SW 1271 (cell line): ENCODE data around the gene CCDC91.
"Not testable (repeated sequence)": the region's sequence is repeated elsewhere in the genome, so short reads cannot be mapped to it uniquely, and the experiment has no call there.

Experiments used
- DNase-seq, 2 experiments: peaks; one replicate each; lab custom pipeline; 2025; lab: John Stamatoyannopoulos, UW

Gene CCDC91

DNA sequence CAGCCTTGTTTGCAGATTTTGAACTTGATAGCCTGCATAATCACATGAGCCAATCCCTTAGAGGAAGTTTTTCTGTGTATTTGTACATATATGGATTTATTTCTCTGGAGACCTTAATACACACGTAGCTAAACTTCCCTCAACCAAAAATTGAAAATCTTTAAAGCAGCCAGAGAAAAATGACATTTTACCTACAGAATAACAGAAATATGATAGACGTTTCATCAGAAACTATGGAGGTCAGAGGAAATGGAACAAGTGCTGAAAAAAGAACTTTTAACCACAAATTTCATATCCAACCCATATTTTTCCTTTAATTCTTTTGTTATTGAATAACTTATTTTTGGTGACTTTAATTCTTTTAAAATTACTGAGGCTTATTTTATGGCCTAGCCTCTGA, 177.7 kb downstream of the CCDC91 start:
- DNase-seq: no peak

DNA sequence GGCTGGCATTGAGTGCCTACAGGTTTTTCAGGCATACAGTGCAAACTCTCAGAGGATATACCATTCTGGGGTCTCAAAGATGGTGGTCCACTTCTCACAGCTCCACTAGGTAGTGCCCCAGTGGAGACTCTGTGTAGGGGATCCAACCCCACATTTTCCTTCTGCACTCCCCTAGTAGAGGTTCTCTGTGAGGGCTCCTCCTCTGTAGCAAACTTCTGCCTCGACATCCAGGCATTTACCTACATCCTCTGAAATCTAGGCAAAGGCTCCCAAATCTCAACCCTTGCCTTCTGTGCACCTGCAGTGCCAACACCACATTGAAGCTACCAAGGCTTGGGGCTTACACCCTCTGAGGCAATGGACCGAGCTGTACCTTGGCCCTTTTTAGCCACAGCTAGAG, 179.2 kb downstream of the CCDC91 start:
- DNase-seq: no peak

DNA sequence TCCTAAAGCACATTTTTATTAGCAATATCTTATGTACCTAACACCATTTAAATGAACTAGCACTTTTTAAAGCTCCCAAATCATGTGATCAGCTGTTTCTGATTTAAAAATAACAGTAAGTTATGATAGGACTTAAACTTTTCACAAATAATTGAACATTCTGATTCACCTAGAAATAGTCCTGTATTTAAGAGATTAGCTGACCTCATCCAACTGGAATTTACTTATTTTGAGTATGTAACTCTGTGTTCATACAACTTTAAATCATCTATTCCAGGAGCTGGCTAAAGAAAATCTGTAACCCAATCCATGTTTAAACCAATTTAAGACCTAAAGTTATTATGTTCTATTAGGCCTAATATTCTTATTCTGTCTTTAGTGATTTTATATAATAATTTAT, 184.3 kb downstream of the CCDC91 start:
- no peak for DNase-seq

DNA sequence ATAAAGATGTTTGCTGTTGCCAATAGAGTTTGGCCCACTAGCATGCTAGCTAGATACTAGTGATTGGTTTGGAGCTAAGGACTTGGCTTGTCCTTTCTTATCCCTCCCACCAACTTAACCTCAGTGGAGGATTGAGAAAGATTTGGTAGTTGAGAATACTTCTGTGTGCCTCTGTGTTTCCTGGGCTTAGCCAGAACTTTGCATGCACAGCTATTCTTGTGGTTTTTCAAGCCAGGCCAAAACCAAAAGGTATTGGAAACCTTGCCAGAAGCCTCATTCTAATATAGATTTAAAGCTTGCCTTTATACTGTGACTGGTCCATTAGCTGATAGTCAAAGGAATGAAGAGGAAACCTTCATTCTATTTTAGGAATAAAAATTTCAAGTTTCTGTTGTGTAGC, 188.5 kb downstream of the CCDC91 start:
- DNase-seq: no peak

DNA sequence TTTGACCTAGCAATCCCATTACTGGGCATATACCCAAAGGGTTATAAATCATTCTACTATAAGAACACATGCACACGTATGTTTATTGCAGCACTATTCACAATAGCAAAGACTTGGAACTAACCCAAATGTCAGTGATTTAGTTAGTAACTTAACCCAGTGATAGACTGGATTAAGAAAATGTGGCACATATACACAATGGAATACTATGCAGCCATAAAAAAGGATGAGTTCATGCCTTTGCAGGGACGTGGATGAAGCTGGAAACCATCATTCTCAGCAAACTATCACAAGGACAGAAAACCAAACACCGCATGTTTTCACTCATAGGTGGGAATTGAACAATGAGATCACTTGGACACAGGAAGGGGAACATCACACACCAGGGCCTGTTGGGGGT, 189.5 kb downstream of the CCDC91 start:
- DNase-seq: not testable (repeated sequence)

DNA sequence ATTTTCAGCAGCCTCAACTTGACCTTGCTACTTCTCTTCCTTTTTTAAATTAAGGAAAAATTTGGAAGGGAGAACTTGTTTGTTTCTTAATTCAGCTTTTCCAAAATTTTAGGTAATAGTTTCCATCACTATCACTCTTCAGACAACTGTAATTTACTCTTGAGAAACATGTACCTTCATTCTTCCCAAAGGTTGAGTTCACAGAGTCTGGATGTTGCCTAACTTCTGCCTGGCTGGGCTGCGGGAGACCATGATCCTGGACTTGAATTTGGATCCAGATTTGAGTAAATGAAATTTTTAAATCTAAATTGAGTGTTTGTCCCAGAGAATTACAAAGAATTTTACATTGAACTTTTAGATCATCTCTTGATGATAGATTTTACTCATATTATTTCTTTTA, 193.1 kb downstream of the CCDC91 start:
- no peak for DNase-seq

DNA sequence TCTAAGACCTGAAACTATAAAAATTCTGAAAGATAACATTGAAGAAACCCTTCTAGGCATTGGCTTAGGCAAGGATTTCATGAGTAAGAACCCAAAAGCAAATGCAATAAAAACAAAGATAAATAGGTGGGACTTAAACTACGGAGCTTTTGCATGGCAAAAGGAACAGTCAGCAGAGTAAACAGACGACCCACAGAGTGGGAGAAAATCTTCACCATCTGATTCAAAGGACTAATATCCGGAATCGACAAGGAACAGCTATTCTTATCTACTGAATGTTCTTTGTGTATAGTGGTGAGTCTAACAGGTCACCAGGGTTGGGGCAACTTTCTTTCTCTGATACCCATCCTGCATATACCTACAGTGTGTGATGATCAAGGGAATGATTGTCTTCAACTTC, 198.6 kb downstream of the CCDC91 start:
- no peak for DNase-seq

DNA sequence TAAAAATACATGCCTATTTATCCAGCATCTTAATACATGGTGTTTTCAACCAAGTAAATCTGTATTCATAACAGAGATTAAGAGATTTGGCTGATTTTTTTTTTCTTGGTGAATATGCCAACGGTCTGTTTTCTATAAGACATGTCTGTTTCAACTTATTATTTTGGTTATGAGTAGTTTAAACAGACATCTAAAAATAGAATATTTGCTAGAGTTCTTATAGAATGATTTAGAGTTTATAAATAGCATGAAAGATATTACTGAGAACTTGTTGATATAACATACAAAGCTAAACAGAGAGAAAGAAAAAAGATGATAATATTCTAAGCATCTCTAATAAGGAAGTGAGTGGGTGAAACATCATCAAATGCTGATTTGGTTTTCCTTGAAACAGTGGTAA, 199.9 kb downstream of the CCDC91 start:
- DNase-seq: no peak

DNA sequence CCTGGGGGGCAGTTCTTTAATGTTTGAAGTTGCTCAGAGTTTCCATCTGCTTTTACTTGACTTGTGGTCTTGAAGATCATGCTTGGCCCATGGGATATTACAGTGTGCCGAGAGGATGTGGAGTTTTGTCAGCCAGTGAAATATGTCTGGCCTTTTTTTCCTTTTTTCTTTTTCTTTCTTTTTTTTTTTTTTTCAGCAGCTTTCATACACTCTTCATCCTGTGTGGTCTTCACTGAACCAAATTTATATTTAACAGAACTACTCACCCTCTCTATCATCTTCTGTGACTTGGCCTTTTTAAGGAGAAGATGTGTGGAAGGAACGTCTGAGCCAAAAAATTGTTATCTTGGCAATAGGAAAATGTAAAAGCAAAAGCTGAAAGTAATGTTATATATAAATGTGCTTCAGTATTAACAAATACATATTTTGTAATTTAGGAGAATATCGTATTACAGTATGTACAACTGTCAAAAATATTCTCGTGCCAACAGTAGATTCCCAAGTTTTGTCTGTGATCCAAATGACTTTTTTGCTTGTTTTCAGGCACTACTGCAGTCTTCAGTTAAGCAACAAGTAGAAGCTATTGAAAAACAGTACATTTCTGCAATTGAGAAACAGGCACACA, 200.6 kb downstream of the CCDC91 start:
- DNase-seq: no peak

DNA sequence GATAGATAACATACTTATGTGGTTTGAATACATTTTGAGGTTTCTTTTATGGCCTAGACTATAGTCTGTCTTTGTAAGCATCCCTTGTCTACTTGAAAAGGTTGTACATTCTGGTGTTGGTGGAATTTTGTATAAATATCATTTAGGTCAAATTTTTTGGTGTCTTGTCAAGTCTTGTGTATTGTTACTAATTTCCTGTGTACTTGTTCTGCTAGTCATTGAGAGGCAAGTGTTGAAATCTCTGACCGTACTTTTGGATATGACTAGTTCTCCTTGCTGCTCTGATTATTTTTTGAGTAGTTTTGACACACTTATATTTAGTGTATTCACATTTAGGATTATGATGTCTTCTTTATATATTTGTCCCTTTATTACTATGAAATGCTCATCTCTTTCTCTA, 219.6 kb downstream of the CCDC91 start:
- no peak for DNase-seq

DNA sequence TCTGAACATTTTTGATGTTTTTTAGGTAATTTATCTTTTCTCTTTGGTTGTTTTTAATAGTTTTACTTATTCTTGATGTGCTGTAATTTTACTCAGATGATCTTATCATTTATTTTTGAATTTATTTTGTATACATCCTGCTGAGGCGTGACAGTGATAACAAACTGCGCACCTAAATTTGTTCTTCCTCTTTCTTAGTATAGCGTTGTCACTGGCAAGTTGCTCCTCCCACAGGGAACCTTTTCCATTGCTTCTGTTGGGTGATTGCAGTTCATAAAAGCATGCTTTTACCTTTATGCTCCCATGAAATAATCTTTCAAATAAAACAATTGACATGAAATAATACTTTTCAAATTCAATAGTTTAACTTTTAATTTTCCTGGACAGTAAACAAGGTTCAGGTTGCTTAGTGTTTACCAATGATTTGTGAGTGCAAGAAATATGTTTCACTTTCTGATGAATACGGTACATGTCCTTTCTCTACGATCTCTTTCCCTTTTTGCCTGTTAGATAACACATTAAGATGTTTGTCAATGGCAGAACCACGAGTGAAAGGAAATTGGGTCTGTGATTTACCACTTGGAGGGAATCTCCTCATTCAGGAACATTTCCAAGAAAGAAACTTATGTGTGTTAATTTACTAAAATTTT, 223.3 kb downstream of the CCDC91 start:
- no peak for DNase-seq

DNA sequence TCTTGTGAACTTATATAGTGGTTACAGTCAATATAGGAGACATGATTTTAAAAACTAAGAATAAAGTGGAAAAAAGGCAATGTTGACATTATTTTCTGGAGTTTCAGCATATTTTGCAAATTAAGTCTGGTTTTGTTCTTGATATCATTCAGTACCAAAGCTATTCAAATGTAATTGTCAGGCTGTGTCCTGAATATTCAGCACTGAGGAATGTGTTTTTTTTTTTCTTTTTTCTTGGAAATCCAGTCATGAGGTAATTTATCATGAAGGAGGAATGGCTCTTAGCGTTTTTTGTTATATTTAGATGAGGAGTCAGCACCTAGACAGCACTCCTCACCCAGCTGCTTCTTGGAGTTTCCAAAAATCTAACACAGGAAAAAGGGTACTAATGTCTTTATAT, 225.5 kb downstream of the CCDC91 start:
- peak in 1 of 2 experiments; percentile 9 for DNase-seq

DNA sequence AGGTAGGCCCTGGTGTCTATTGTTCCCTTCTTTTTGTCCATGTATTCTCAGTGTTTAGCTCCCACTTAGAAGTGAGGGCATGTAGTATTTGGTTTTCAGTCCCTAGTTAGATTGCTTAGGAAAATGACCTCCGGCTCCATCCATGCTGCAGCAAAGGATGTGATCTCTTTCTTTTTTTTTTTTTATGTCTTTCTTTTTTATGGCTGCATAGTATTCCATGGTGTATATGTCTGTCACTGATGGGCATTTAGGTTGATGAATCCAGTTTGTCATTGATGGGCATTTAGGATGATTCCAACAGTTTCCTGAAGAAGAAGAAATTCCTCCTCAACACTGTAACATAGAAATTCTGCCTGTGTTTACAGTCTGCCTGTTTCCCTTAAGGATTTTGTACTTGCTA, 231.1 kb downstream of the CCDC91 start:
- no peak for DNase-seq

DNA sequence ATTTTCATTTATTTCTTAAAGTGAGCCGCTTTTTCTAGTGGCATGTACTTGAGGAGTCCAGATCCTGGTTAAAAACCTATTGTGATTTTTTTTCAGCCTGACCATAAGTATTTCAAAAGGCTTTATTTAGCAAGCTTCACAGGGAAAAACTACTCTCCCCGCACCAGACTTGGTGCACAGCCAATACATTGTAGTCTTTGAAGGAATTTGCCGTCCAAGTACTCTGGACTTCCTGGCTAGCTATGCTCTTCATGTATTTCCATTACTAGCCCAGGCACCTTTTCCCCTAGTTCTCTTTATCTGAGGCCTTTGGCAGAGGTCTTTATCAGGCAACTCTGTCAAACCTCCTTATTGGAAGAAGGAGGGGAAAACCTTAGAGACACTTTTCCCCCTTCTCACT, 234.7 kb downstream of the CCDC91 start:
- no peak for DNase-seq

DNA sequence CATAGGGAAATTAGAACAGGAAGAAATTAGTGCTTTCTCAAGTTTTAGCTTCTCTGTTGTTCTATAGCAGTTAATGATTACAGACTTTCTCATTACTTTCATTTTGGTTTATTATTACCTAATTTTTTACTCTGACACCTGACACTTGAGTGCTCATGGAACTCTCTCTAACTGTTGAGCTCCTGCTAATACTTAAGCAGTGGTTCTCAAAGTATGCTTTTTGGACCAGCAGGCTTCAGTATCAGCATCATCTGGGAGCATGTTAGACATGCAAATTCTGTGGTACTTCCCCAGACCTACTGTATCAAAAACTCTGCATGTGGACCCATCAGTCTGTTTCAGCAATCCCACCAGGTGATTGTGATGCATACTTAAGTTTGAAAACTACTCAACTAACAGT, 235.3 kb downstream of the CCDC91 start:
- no peak for DNase-seq

DNA sequence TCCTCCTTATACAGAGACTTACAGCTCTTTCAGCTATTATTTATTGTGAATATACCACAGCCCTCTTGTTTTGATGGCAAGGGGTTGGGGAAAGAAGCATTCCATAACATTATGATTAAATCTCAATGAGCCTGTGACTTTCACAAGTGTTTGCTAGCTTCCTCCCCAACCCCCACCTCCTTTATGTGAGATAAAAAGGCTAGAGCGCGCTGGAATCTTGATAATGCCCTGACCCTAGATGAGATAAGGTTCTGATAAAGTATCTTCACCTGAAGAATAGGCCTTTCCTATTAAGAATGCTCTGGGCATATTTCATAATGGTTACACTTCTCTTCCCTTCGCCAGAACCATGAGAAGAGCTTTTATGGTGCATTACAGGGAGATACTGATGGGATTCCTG, 236.8 kb downstream of the CCDC91 start:
- DNase-seq: no peak

DNA sequence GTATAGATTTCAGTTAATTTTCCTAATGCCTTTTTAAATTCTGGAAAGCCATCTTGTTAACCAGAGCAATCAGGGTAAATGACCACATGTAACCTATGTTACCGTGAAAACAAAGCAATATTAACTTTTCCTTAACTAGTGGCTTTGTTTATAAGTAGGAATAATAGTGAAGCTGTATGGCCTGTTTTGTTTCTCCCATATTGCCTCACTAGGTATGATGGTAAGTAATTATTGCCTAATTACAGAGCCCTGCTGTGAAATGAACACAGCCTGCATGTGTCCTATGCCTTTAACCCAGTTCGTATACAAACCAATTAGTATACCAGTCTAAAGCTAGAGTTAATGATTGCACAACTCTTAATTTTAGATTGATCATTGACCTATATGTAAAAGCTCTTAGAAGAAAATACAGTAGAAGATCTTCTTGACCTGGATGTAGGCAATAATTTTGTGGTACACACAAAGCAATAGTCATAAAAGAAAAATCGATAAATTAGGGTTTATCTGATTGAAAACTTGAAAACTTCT, 249.9 kb downstream of the CCDC91 start:
- no peak for DNase-seq

DNA sequence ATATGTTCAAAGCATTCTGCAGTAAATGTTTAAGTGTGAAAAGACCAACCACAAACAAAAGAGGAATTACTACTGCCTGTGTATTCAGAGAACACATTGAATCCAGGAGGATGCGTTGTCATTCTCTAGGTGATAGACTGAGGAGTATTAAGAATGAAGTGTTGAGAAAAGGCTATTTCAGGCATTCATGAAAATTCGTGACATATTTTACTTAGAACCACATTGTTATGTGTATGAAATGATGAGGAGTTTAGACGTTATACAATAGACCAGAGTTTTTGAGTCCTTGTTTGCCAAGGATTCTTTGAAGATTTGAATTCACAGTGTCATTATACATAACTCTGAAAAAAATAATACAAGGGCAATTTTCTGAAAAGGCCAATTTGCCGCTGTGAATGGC, 251.8 kb downstream of the CCDC91 start:
- no peak for DNase-seq

DNA sequence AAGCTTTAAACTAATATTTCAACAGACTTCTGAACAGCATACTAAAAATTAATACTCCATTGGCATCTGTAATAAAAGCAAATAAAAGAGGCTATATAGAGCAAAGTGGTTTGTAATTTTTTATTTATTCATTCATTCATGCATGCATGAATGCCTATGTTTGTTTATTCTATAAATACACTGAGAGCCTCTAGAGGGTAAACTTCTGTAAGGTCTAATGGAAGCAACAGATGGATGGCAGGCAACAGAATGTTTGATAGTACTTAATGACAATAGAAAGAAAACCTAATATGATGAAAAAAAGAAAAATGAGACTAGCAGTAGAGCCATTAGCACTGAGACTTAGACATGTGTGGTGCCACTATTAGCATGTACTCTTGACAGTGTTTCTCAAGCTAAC, 253.1 kb downstream of the CCDC91 start:
- DNase-seq: no peak

DNA sequence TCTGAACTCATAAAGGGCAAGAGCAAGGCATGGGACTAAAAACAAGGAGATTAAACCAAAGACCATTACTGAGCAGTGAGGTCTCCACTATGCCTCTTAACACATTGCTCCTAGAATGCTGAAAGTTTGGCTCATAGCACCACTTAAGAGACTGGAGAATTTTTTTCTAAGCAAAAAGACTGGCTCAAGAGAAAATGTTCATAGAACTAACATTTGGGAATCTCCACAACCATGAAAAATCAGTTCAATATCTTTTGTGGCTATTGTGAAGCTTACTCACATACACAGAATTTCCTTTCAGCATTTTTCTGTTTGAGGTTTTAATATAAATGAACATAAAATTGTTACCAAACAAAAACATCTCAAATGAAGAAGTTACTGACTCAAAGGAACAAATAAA, 255.8 kb downstream of the CCDC91 start:
- DNase-seq: no peak

DNA sequence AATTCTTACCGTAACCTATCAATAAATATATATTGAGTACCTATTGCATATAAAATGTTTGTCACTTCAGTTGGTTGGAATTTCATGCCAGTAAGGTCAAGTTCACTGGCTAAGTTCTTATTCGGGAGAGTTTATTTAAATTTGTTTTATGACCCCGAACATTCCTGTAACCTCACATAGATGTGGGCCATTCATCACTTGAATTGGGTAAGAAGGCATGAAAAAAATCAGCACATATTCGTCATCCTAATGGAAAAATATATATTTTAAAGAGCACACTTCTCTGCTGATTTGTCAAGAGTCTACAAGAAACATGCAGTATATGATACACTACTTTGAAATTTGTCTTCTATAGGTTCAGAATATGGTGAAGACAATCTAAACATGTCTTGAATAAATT, 263.4 kb downstream of the CCDC91 start:
- DNase-seq: no peak

DNA sequence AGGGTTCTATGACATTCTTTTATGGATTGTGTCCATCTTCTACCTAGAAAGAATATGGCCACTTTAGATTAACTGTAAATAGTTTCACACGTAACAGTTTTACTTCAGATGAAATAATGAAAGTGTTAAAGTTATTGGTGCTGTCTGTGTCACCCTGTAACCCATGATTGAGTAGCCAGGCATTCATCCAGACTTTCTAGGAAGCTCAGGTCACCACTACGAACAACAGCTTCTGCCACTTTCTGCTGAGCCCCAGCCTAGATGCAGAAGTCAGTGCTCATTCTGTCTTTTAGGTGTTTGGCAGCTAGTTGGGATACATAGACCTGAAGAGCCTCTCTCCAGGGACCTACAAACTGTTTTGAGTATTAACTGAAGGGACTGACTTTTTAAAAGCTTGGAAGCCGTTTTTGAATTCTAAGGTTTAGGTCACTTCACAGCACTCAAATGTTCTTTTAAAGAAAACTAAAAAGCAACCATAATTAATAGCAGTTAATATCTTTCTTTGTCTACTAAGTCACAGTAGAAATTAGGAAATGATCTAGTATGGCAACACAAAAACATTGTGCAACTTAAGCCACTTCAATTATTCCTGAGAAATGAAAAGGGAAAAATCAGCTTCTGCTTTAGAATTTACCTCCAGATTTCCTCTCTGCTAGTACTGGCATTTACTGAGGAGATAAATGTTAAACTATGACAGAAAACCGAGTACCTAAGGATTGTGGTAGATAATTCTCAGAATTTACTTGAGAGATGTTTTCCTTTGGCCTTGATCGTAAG, 266.9 kb downstream of the CCDC91 start:
- no peak for DNase-seq

DNA sequence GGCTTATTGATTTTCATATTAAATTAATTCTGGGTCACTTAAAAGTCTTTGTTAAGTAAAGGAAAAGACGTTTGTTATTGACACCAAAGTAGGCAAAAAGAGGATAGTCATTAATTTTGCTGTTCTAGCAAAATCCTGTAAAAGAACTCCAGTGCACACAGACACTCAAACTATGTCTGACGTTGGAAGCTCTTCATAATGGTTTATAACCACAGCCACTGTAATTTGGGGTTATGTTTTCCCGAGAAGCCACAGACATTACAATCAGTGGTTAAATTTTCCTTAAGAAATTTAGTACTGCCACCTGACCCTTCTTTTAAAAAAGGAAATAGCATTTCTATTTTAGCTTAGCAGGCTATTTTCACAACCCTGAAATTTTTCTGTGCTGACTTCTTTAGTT, 267.5 kb downstream of the CCDC91 start:
- no peak for DNase-seq
